ENCODE measurements around the gene CNOT8.
"Not testable (repeated sequence)": the region's sequence is repeated elsewhere in the genome, so short reads cannot be mapped to it uniquely, and the experiment has no call there.

Gene CNOT8

GRCh38 chr5:154898210-154898609, 39.8 kb downstream of the CNOT8 start:
- 96% methylated on average over 4 of the region's 4 CpGs for WGBS
- H3K36me3 ChIP-seq (ENCODE audit: insufficient read depth, low read length): peaks cover 96% of the 10 kb centered on the region
- no peaks in the 10 kb centered on the region for H3K27me3 ChIP-seq (ENCODE audit: insufficient read depth, low read length)
- no peak overlapping the region for H3K4me3 ChIP-seq (ENCODE audit: low read length)
- H3K4me1 ChIP-seq (ENCODE audit: insufficient read depth, low read length): no peaks in the 10 kb centered on the region
- no peak overlapping the region for H3K27ac ChIP-seq (ENCODE audit: low read depth, low read length)
- H3K9ac ChIP-seq (ENCODE audit: low read depth, low read length): no peak overlapping the region
- H3K9me3 ChIP-seq (ENCODE audit: insufficient read depth, low read depth, low read length): no peaks in the 10 kb centered on the region

- no peak overlapping the region for H3K27ac ChIP-seq (ENCODE audit: low read depth, low read length)
- WGBS: 97% methylated on average over 9 of the region's 9 CpGs
- H3K4me1 ChIP-seq (ENCODE audit: insufficient read depth, low read length): no peaks in the 10 kb centered on the region
- peaks cover 96% of the 10 kb centered on the region for H3K36me3 ChIP-seq (ENCODE audit: insufficient read depth, low read length)
- no peaks in the 10 kb centered on the region for H3K9me3 ChIP-seq (ENCODE audit: insufficient read depth, low read depth, low read length)
- no peaks in the 10 kb centered on the region for H3K27me3 ChIP-seq (ENCODE audit: insufficient read depth, low read length)
- H3K4me3 ChIP-seq (ENCODE audit: low read length): no peak overlapping the region
- no peak overlapping the region for H3K9ac ChIP-seq (ENCODE audit: low read depth, low read length)
These were observed 40.9 kb downstream of the CNOT8 start for GRCh38 chr5:154899151-154899816.

- H3K4me1 ChIP-seq (ENCODE audit: insufficient read depth, low read length): no peaks in the 10 kb centered on the region
- H3K27me3 ChIP-seq (ENCODE audit: insufficient read depth, low read length): no peaks in the 10 kb centered on the region
- WGBS: no CpG with 5 or more reads among the region's 1 CpG
- H3K27ac ChIP-seq (ENCODE audit: low read depth, low read length): no peak overlapping the region
- H3K9ac ChIP-seq (ENCODE audit: low read depth, low read length): no peak overlapping the region
- peaks cover 100% of the 10 kb centered on the region for H3K36me3 ChIP-seq (ENCODE audit: insufficient read depth, low read length)
- no peaks in the 10 kb centered on the region for H3K9me3 ChIP-seq (ENCODE audit: insufficient read depth, low read depth, low read length)
- no peak overlapping the region for H3K4me3 ChIP-seq (ENCODE audit: low read length)
These were observed 41.6 kb downstream of the CNOT8 start for GRCh38 chr5:154900066-154900465.

GRCh38 chr5:154901276-154901675, 42.8 kb downstream of the CNOT8 start:
- Histone ChIP-seq H3K27ac (ENCODE audit: low read depth, low read length) (no peak overlapping the region), H3K27me3 (ENCODE audit: insufficient read depth, low read length) (no peaks in the 10 kb centered on the region), H3K4me1 (ENCODE audit: insufficient read depth, low read length) (no peaks in the 10 kb centered on the region), H3K9ac (ENCODE audit: low read depth, low read length) (no peak overlapping the region), H3K4me3 (ENCODE audit: low read length) (no peak overlapping the region), H3K9me3 (ENCODE audit: insufficient read depth, low read depth, low read length) (no peaks in the 10 kb centered on the region), H3K36me3 (ENCODE audit: insufficient read depth, low read length) (peaks cover 99% of the 10 kb centered on the region)
- 100% methylated on average over 2 of the region's 2 CpGs for WGBS

GRCh38 chr5:154901913-154902312, 43.5 kb downstream of the CNOT8 start:
- Histone ChIP-seq H3K36me3 (ENCODE audit: insufficient read depth, low read length) (peaks cover 99% of the 10 kb centered on the region), H3K4me1 (ENCODE audit: insufficient read depth, low read length) (no peaks in the 10 kb centered on the region), H3K27ac (ENCODE audit: low read depth, low read length) (no peak overlapping the region), H3K9me3 (ENCODE audit: insufficient read depth, low read depth, low read length) (no peaks in the 10 kb centered on the region), H3K27me3 (ENCODE audit: insufficient read depth, low read length) (no peaks in the 10 kb centered on the region), H3K9ac (ENCODE audit: low read depth, low read length) (no peak overlapping the region), H3K4me3 (ENCODE audit: low read length) (no peak overlapping the region)
- 95% methylated on average over 6 of the region's 6 CpGs for WGBS

GRCh38 chr5:154905601-154906000, 47.2 kb downstream of the CNOT8 start:
- H3K4me3 ChIP-seq (ENCODE audit: low read length); H3K27ac ChIP-seq (ENCODE audit: low read depth, low read length); H3K9me3 ChIP-seq (ENCODE audit: insufficient read depth, low read depth, low read length); H3K9ac ChIP-seq (ENCODE audit: low read depth, low read length); H3K27me3 ChIP-seq (ENCODE audit: insufficient read depth, low read length); H3K4me1 ChIP-seq (ENCODE audit: insufficient read depth, low read length): not testable (repeated sequence)
- WGBS: 96% methylated on average over 7 of the region's 7 CpGs
- peaks cover 99% of the 10 kb centered on the region for H3K36me3 ChIP-seq (ENCODE audit: insufficient read depth, low read length)

GRCh38 chr5:154916874-154917273, 58.4 kb downstream of the CNOT8 start:
- no peak overlapping the region for H3K9ac ChIP-seq (ENCODE audit: low read depth, low read length)
- H3K27me3 ChIP-seq (ENCODE audit: insufficient read depth, low read length): no peaks in the 10 kb centered on the region
- peaks cover 95% of the 10 kb centered on the region for H3K36me3 ChIP-seq (ENCODE audit: insufficient read depth, low read length)
- no peaks in the 10 kb centered on the region for H3K9me3 ChIP-seq (ENCODE audit: insufficient read depth, low read depth, low read length)
- no peak overlapping the region for H3K4me3 ChIP-seq (ENCODE audit: low read length)
- no peaks in the 10 kb centered on the region for H3K4me1 ChIP-seq (ENCODE audit: insufficient read depth, low read length)
- H3K27ac ChIP-seq (ENCODE audit: low read depth, low read length): no peak overlapping the region
- WGBS: over 99% methylated on average over 2 of the region's 3 CpGs

GRCh38 chr5:154917757-154918156, 59.3 kb downstream of the CNOT8 start:
- no peaks in the 10 kb centered on the region for H3K4me1 ChIP-seq (ENCODE audit: insufficient read depth, low read length)
- H3K27ac ChIP-seq (ENCODE audit: low read depth, low read length): no peak overlapping the region
- no peaks in the 10 kb centered on the region for H3K9me3 ChIP-seq (ENCODE audit: insufficient read depth, low read depth, low read length)
- H3K27me3 ChIP-seq (ENCODE audit: insufficient read depth, low read length): no peaks in the 10 kb centered on the region
- H3K9ac ChIP-seq (ENCODE audit: low read depth, low read length): no peak overlapping the region
- peaks cover 91% of the 10 kb centered on the region for H3K36me3 ChIP-seq (ENCODE audit: insufficient read depth, low read length)
- H3K4me3 ChIP-seq (ENCODE audit: low read length): no peak overlapping the region
- WGBS: 100% methylated on average over 3 of the region's 4 CpGs

GRCh38 chr5:154923441-154924430, 65.3 kb downstream of the CNOT8 start:
- no peaks in the 10 kb centered on the region for H3K27me3 ChIP-seq (ENCODE audit: insufficient read depth, low read length)
- no peak overlapping the region for H3K4me3 ChIP-seq (ENCODE audit: low read length)
- WGBS: 97% methylated on average over 7 of the region's 7 CpGs
- H3K9me3 ChIP-seq (ENCODE audit: insufficient read depth, low read depth, low read length): no peaks in the 10 kb centered on the region
- H3K36me3 ChIP-seq (ENCODE audit: insufficient read depth, low read length): peaks cover 94% of the 10 kb centered on the region
- H3K4me1 ChIP-seq (ENCODE audit: insufficient read depth, low read length): no peaks in the 10 kb centered on the region
- no peak overlapping the region for H3K27ac ChIP-seq (ENCODE audit: low read depth, low read length)
- no peak overlapping the region for H3K9ac ChIP-seq (ENCODE audit: low read depth, low read length)
